Breast epithelium (tissue), 4 donors: ENCODE data around the gene CLEC12A. TPM values are rescaled to one million over a fixed set of nuclear protein-coding genes. Genes with fewer than 3 reads are reported as not detected.
"Not testable (repeated sequence)": the region's sequence is repeated elsewhere in the genome, so short reads cannot be mapped to it uniquely, and the experiment has no call there.

Experiments
- DNase-seq, 2 donors: peaks; one replicate each; pipeline ENCODE4 v3.0.0-alpha.2; 2019; ENCODE audit warnings: low spot score in 2 of 2
- H3K27ac ChIP-seq, 2 donors: fragments of 200-600 bp; sonication (generic) in 1 of 2; one replicate each; pipeline ENCODE4 v1.5.1; 2016 to 2019; ENCODE audit warnings: mild to moderate bottlenecking in 1 of 2
- H3K27me3 ChIP-seq, 2 donors: fragments of 200-600 bp; sonication (generic) in 1 of 2; one replicate each; pipeline versions ENCODE4 v1.5.1 to v1.6.0; 2017 to 2019; ENCODE audit warnings: control low read depth in 1 of 2, mild to moderate bottlenecking in 1 of 2
- H3K36me3 ChIP-seq: fragments of 200-600 bp; one replicate; pipeline ENCODE4 v1.5.1; 2019
- H3K4me1 ChIP-seq, 2 donors: fragments of 200-600 bp; sonication (generic); one replicate each; pipeline ENCODE4 v1.5.1; 2016 to 2019; ENCODE audit warnings: control low read depth in 1 of 2
- H3K4me3 ChIP-seq, 3 donors: fragments of 200-600 bp; sonication (generic); 1 replicate in 2 of 3; 2 replicates in 1 of 3; pipeline ENCODE4 v1.5.1; 2016 to 2019; ENCODE audit warnings: mild to moderate bottlenecking in 3 of 3, moderate library complexity in 2 of 3
- H3K9me3 ChIP-seq, 2 donors: fragments of 200-600 bp; sonication (generic) in 1 of 2; one replicate each; pipeline ENCODE4 v1.5.1; 2016 to 2019; ENCODE audit warnings: control low read depth in 1 of 2
- CTCF ChIP-seq, 3 donors: fragments of 450-650 bp; IDR thresholded peaks; one replicate each; pipeline ENCODE4 v1.5.1; 2016 to 2017; ENCODE audit warnings: antibody characterized with exemption in 3 of 3, mild to moderate bottlenecking in 3 of 3, moderate library complexity in 3 of 3
- POLR2A ChIP-seq: fragments of 450-650 bp; IDR thresholded peaks from one replicate; pipeline ENCODE4 v1.6.1; 2016; ENCODE audit warnings: antibody characterized with exemption, mild to moderate bottlenecking, moderate library complexity
- POLR2AphosphoS5 ChIP-seq, 3 donors: sonication (generic); formaldehyde crosslinking; IDR thresholded peaks; one replicate each; pipeline ENCODE4 v1.6.1; 2017; ENCODE audit warnings: antibody characterized with exemption in 3 of 3
- intact Hi-C: fragments of 100-400 bp; cut with DNase I; formaldehyde crosslinking; loops from one replicate; pipeline ENCODE4 v1.15.1; 2023; ENCODE audit warnings: low total_unique reads
- total RNA-seq, 3 donors: library from RNA; depleted of rRNA; stranded (reverse); fragments of >200 nt; gene quantifications; one replicate each; pipeline ENCODE4 v1.1.0, GENCODE V29; 2016

The CLEC12A gene
- total RNA-seq, 3 donors from 2014 or later: 1.6 to 1.9 TPM; not detected in 1

GRCh38 chr12:10021342-10021741, 50.1 kb downstream of the CLEC12A start:
- no peaks in the 10 kb centered on the region for H3K36me3 ChIP-seq
- no peak overlapping the region for H3K4me3 ChIP-seq
- H3K4me1 ChIP-seq: no peaks in the 10 kb centered on the region
- no peaks in the 10 kb centered on the region for H3K9me3 ChIP-seq
- TF ChIP-seq POLR2AphosphoS5 (IDR thresholded peaks at IDR 0.05) (no peak), CTCF (IDR thresholded peaks at IDR 0.05) (no peak), POLR2A (no peak)
- no peak for DNase-seq
- intact Hi-C loops: no loop called here
- H3K27me3 ChIP-seq: no peaks in the 10 kb centered on the region
- no peak overlapping the region for H3K27ac ChIP-seq

- Histone ChIP-seq H3K36me3 (no peaks in the 10 kb centered on the region), H3K27me3 (no peaks in the 10 kb centered on the region), H3K9me3 (no peaks in the 10 kb centered on the region), H3K4me1 (no peaks in the 10 kb centered on the region), H3K27ac (no peak overlapping the region), H3K4me3 (no peak overlapping the region)
- TF ChIP-seq POLR2AphosphoS5 (IDR thresholded peaks at IDR 0.05) (no peak), CTCF (IDR thresholded peaks at IDR 0.05) (no peak), POLR2A (no peak)
- intact Hi-C loops: no loop called here
- no peak for DNase-seq
Measured at GRCh38 chr12:10025236-10025635, 54.0 kb downstream of the CLEC12A start.

GRCh38 chr12:10026666-10027065, 55.5 kb downstream of the CLEC12A start:
- H3K27ac ChIP-seq, DNase-seq, H3K9me3 ChIP-seq, H3K4me1 ChIP-seq, H3K36me3 ChIP-seq, intact Hi-C loops, H3K27me3 ChIP-seq, H3K4me3 ChIP-seq: not testable (repeated sequence)

- no peak for DNase-seq
- H3K4me1 ChIP-seq: no peaks in the 10 kb centered on the region
- no peak overlapping the region for H3K27ac ChIP-seq
- TF ChIP-seq POLR2A (no peak), CTCF (IDR thresholded peaks at IDR 0.05) (no peak), POLR2AphosphoS5 (IDR thresholded peaks at IDR 0.05) (no peak)
- no peaks in the 10 kb centered on the region for H3K9me3 ChIP-seq
- intact Hi-C loops: no loop called here
- no peak overlapping the region for H3K4me3 ChIP-seq
- no peaks in the 10 kb centered on the region for H3K36me3 ChIP-seq
- H3K27me3 ChIP-seq: no peaks in the 10 kb centered on the region
Measured at GRCh38 chr12:10027311-10027710, 56.1 kb downstream of the CLEC12A start.

- intact Hi-C loops: no loop called here
- no peak overlapping the region for H3K4me3 ChIP-seq
- H3K9me3 ChIP-seq: no peaks in the 10 kb centered on the region
- no peaks in the 10 kb centered on the region for H3K36me3 ChIP-seq
- H3K27me3 ChIP-seq: no peaks in the 10 kb centered on the region
- H3K27ac ChIP-seq: no peak overlapping the region
- DNase-seq: no peak
- TF ChIP-seq CTCF (IDR thresholded peaks at IDR 0.05) (no peak), POLR2A (no peak), POLR2AphosphoS5 (IDR thresholded peaks at IDR 0.05) (no peak)
- H3K4me1 ChIP-seq: no peaks in the 10 kb centered on the region
Measured at GRCh38 chr12:10027721-10028120, 56.5 kb downstream of the CLEC12A start.

GRCh38 chr12:10030446-10030845, 59.2 kb downstream of the CLEC12A start, which contains the start of gene CLEC9A:
Gene CLEC9A, plus strand, starts transcription at chr12:10030682. Its CDS starts 22,006 bp downstream, at chr12:10052688.
- no peaks in the 10 kb centered on the region for H3K27me3 ChIP-seq
- no peak for TF ChIP-seq POLR2A
- no peaks in the 10 kb centered on the region for H3K9me3 ChIP-seq
- no peak within 1 kb of the TSS for H3K4me3 ChIP-seq
- no peaks in the 10 kb centered on the region for H3K4me1 ChIP-seq
- no peaks in the 10 kb centered on the region for H3K36me3 ChIP-seq
- DNase-seq: no peak
- no peak within 1 kb of the TSS for H3K27ac ChIP-seq
- intact Hi-C loops: loop anchor here (10.0 kb wide), 1 partner anchor 104 kb away; the partner anchor contains the start of gene CLEC7A
